ENCODE results near the gene SSBP3. TPM values are rescaled to one million over a fixed set of nuclear protein-coding genes. Genes with fewer than 3 reads are reported as not detected.

Gene SSBP3
- total RNA-seq, 1 experiment from 2014 or later: 115 TPM

GRCh38 chr1:54410359-54410758, 4.2 kb upstream of the SSBP3 start:
- Mint-ChIP-seq H3K9me3 (no peaks in the 10 kb centered on the region), H3K27me3 (ENCODE audit: low read depth) (peaks cover 14% of the 10 kb centered on the region), H3K4me3 (no peak overlapping the region), H3K36me3 (no peaks in the 10 kb centered on the region), H3K27ac (no peak overlapping the region), H3K4me1 (peaks cover 55% of the 10 kb centered on the region)
- ChIA-PET POLR2A (no interaction called here), CTCF (interaction anchor here (3.6 kb wide), 1 partner anchor 79 kb away, joined by 17 read pairs; no protein-coding TSS in a partner anchor)
- no peak for ATAC-seq
- no peak for DNase-seq (ENCODE audit: low spot score)
- TF ChIP-seq RORB (CRISPR knock-in tag; IDR thresholded peaks at IDR 0.05) (no peak), USF2 (CRISPR knock-in tag; IDR thresholded peaks at IDR 0.05) (no peak), ZNF263 (CRISPR knock-in tag; IDR thresholded peaks at IDR 0.05; ENCODE audit: low read depth) (no peak), ZMAT4 (CRISPR knock-in tag; IDR thresholded peaks at IDR 0.05) (no peak), KAT7 (CRISPR knock-in tag; IDR thresholded peaks at IDR 0.05; ENCODE audit: borderline replicate concordance) (no peak), SMAD4 (CRISPR knock-in tag; IDR thresholded peaks at IDR 0.05) (no peak), GTF2I (CRISPR knock-in tag; conservative IDR thresholded peaks at IDR 0.05) (no peak), ZNF425 (CRISPR knock-in tag; conservative IDR thresholded peaks at IDR 0.05) (no peak), ATF2 (CRISPR knock-in tag; IDR thresholded peaks at IDR 0.05; ENCODE audit: borderline replicate concordance, low read depth) (no peak), SP1 (CRISPR knock-in tag; conservative IDR thresholded peaks at IDR 0.05) (no peak), ATF1 (CRISPR knock-in tag; IDR thresholded peaks at IDR 0.05) (no peak), FOXJ3 (CRISPR knock-in tag; IDR thresholded peaks at IDR 0.05; ENCODE audit: borderline replicate concordance) (no peak), MYBL2 (CRISPR knock-in tag; IDR thresholded peaks at IDR 0.05) (no peak), MXD4 (CRISPR knock-in tag; IDR thresholded peaks at IDR 0.05; ENCODE audit: borderline replicate concordance) (no peak), E2F1 (CRISPR knock-in tag; IDR thresholded peaks at IDR 0.05) (no peak)

- ChIA-PET CTCF (interaction anchor here (0.6 to 3.6 kb wide), 2 partner anchors 80 to 206 kb away, joined by 7 to 17 read pairs; no protein-coding TSS in a partner anchor), POLR2A (no interaction called here)
- H3K27me3 Mint-ChIP-seq (ENCODE audit: low read depth): peaks cover 7% of the 10 kb centered on the region
- H3K27ac Mint-ChIP-seq: peak overlapping the region; percentile 99
- no peaks in the 10 kb centered on the region for H3K9me3 Mint-ChIP-seq
- no peak for TF ChIP-seq ZNF416 (CRISPR knock-in tag; IDR thresholded peaks at IDR 0.05)
- DNase-seq (ENCODE audit: low spot score) (no peak), ATAC-seq (no peak)
- no peaks in the 10 kb centered on the region for H3K36me3 Mint-ChIP-seq
- H3K4me3 Mint-ChIP-seq: no peak overlapping the region
- H3K4me1 Mint-ChIP-seq: peaks cover 58% of the 10 kb centered on the region
Measured at GRCh38 chr1:54409156-54410142, 3.3 kb upstream of the SSBP3 start.

Data from WTC11 (cell line).